IMR-90 (cell line): Measurements from ENCODE around the gene ISCU. TPM values are rescaled to one million over a fixed set of nuclear protein-coding genes. Genes with fewer than 3 reads are reported as not detected.

Experiments used
- CTCF ChIP-seq: conservative IDR thresholded peaks from 2 replicates; pipeline ENCODE4 v1.5.1; 2012; ENCODE audit warnings: mild to moderate bottlenecking, low read depth, low read length, improper control_type of control experiment
- POLR2A ChIP-seq: IDR thresholded peaks from 2 replicates; pipeline ENCODE4 v1.6.1; 2012; ENCODE audit warnings: mild to moderate bottlenecking, low read depth, low read length
- RCOR1 ChIP-seq: IDR thresholded peaks from 2 replicates; pipeline ENCODE4 v1.6.1; 2012; ENCODE audit warnings: mild to moderate bottlenecking, low read length, improper control_type of control experiment; ENCODE audit not compliant: insufficient replicate concordance
- RFX5 ChIP-seq: IDR thresholded peaks from 2 replicates; pipeline ENCODE4 v1.8.0; 2012; ENCODE audit warnings: low read depth, mild to moderate bottlenecking, low read length, moderate library complexity
- polyA plus RNA-seq, 3 experiments: library from polyadenylated mRNA; depleted of rRNA; stranded (reverse); fragments of >200 nt; gene quantifications; 2 replicates each; pipeline ENCODE4 v1.2.3, GENCODE V29; 2012; ENCODE audit warnings: low replicate concordance in 1 of 3
- total RNA-seq: library from RNA; depleted of rRNA; stranded (reverse); fragments of >200 nt; gene quantifications from 2 replicates; pipeline ENCODE4 v1.2.3, GENCODE V29; 2012

ISCU gene
- total and polyA plus RNA-seq, 2 of the 4 experiments (the other 2 are of a cell fraction) = 52.7 to 87.2 TPM

GRCh38 chr12:108608616-108609015 is 46.2 kb downstream of the ISCU start (continued):
- TF ChIP-seq CTCF (no peak), RCOR1 (no peak), RFX5 (no peak), POLR2A (no peak)
